GM19397 (cell line): ENCODE data around the gene TMEM87B.

Experiments used
- ATAC-seq: cut with Tn5 transposase; IDR thresholded peaks from one replicate; pipeline ENCODE4 v1.9.1; 2021; ENCODE audit warnings: mild to moderate bottlenecking, moderate library complexity; ENCODE audit not compliant: unreplicated experiment

TMEM87B gene

GRCh38 chr2:112149194-112149593, 94.1 kb downstream of the TMEM87B start:
- ATAC-seq: no peak

DNA sequence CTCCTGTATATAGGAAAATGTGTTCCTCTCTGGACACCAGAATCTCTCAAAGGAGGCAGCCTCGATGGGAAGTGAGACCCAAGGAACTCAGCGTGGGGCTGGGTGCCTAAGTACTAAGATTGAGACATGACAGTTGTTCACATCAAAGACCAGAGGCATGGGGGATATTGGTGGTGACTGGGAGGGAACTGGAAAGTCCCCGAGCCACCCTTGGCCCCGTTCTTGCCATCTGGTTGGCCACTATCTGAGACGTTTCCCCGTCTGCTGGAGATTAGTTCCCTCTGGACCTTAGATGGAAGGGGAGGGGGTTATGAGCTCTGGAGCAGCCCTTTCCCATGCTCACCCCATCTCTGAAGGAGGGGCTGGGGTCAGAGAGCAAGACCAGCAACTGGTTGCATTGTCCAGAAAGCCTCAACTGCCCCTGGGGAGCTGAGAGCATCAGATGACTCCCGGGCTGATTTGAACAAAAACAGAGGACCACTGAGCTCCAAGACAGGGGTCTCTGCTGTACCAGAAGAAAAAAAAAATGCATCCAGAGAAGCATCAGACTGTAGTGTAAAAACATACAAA, 94.9 kb downstream of the TMEM87B start:
- no peak for ATAC-seq

DNA sequence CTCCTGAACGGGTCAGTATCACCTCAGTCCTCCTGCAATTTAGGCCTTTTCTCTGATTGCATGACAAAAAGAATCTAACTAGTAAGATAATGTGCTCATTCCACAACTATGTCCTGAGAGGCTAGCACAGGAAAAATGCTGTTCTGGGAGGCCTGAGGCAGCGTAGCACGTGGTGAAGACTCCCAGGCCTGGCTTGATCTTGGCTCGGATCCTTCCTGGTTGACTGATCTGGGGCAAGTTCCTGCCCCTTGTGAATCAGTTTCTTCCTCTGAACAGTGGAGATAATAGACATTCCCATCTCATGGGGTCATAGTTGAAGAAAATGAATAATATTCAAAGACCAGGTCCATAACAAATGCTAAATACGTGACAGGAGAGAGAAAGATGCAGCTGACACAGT, 95.4 kb downstream of the TMEM87B start:
- no peak for ATAC-seq

DNA sequence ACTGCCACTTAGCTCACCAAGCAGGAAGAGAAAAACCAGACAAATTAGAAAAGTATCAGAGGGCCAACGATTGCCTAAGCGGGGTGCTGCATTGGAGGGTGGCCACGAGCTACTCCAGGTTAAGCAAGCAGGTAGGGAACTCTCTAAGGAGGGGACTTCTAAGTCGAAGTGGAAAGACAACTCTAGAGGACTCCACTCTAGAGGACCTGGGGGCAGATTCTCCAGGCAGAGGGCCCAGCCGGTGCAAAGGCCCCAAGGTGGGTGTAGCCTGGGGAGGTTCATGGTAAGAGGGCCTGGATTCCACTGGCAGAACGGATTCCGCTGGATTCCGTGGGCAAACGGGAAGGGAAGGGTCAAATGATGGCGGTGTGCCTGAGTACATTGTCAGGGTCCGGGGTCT, 95.8 kb downstream of the TMEM87B start:
- no peak for ATAC-seq

DNA sequence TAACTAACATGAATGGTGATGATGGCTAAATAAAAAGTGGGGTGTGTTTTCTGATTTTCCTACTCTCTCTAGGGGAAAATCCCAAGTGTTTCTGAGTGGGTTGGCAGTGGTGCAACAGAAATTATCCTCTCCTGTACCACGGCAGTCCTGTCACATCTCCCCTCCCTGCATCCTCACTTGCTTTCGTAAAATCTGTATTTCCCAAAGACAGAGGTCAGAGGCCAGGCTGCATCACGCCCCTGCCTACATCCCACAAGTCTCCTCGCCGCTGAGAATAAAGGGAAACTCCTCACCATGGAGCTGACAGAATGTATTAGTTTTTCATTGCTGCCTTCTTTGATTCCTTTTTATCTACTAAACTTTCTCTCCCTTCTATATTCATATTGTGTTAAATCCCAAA, 96.2 kb downstream of the TMEM87B start:
- ATAC-seq: no peak

- no peak for ATAC-seq
These were observed 96.8 kb downstream of the TMEM87B start for GRCh38 chr2:112151701-112152440.

DNA sequence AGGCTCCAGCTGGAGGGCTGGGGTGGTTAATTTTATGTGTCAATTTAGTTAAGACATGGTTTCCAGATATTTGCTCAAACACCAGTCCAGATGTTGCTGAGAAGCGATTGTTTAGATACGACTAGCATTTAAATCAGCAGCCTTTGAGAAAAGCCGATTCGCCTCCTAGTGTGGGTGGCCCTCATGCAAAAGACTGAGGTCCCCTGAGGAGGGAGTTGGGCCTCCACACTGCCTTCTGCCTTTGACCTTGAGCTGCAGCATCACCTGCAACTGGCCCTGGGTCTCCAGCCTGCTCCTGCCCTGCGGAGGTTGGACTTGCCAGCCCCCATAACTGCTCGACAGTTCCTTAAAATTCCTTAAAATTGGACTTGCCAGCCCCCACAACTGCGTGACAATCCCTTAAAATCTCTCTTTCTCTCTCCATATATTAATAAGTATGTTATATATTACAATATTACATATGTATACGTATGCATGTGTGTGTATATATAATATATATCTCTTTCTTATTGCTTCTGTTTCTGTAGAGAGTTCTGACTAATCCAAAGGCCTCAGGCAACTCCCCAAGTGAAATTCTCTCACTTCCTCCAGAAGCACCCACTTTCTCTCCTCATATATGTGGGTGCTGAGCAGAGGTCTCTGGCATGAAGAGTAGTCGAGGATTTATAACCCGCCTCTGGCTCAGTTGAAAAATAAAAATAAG, 97.6 kb downstream of the TMEM87B start:
- ATAC-seq: no peak

DNA sequence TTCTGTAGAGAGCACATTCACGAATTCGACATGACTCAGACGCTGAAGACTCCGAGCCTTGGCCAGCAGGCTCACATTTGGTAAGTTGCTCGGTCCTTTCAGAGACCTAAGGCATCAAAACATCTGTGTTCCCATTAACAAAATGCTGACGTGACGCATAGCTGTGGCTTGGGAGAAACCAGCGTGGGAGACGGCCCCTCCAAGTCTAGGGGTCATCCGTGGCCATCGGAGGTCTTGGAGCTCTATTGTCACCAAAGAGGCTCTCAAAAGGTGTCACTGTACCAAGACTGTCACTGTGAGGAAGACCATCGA, 98.1 kb downstream of the TMEM87B start:
- no peak for ATAC-seq

GRCh38 chr2:112153501-112153900, 98.4 kb downstream of the TMEM87B start:
- ATAC-seq: no peak

DNA sequence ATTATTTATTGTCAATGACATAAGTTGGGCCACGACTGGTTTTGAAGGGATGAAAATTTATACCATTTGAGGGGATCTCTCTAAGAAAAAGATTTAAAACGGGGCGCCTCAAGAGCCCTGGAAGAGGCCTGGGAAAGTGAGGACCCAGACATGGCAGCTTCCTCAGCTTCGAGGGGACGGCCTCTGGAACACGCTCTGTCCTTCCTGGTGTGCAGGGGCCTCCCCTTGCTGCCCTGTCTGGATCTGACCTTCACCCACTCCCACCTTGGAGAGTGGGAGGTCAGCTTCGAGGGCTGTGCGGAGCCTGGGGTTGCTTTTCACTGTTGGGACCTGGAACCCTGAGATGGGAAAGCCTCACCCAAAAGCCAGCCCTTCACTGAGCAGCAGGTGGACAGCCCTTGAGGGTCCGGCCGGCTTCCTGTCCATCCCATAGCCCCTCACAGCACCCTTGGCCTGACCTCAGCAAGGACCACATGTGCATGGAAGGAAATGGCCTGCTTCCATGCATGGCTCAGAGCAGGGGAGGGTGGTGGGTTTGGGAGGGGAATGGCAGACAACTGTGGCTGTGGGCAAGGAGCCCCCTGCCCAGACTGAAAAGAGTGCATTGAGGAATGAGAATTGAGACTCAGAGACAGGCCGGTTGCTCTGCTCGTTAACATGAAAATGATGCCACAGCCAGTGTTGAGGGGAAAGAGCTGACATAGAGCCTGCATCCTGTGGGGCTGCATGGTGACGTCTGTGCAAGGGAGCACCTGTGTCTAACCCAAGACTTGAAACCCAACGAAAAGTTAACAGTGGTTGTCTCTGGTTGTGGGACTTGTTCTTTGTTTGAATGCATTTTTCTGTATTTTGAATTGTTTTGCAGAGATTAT, 99.4 kb downstream of the TMEM87B start:
- ATAC-seq: no peak

DNA sequence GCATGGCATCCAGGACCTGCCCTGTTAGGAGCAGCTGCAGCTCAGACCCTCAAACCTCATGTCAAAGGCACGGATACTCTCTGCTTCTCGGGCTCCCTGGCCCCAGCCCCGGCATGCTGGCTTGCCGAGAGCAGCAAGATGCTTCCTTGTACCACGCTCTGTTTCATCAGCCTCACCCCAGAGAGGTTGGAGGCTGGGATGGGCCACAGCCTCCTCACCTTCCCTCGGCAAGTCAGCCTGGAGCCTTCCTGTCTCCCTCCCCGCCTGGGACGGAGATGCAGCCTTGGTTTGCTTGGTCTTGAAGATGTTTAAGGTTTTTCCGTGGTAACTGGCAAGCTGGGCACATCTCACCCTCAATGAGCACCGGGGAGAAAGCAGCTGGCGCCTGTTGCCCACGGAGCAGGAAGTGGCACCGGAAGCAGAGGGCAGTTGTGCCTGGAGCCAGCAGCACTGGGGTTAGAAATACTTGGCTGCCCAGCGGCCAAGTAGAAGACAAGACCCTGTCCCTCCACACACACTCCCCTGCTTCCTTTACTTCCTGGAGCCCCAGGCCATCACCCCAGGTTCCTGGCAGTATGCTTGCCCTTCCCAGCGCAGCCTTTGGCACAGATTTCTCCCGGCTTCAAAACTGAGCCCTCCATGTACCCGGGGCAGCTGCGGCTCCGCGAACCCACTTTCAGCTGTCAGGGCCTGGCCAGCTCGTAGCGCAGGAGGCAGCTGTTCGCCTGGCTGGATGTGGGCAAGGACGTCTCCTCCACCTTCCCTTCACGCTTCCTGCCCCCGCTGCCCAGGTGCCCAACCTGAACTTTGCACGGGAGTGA, 100.5 kb downstream of the TMEM87B start:
- ATAC-seq: no peak

- no peak for ATAC-seq
These were observed 101.3 kb downstream of the TMEM87B start for GRCh38 chr2:112156152-112156986.

GRCh38 chr2:112157472-112157871, 102.4 kb downstream of the TMEM87B start:
- no peak for ATAC-seq

- no peak for ATAC-seq
These were observed 104.4 kb downstream of the TMEM87B start for GRCh38 chr2:112159454-112159921.

GRCh38 chr2:112160283-112161250, 105.5 kb downstream of the TMEM87B start:
- no peak for ATAC-seq

- no peak for ATAC-seq
These were observed 106.5 kb downstream of the TMEM87B start for GRCh38 chr2:112161431-112162145.

DNA sequence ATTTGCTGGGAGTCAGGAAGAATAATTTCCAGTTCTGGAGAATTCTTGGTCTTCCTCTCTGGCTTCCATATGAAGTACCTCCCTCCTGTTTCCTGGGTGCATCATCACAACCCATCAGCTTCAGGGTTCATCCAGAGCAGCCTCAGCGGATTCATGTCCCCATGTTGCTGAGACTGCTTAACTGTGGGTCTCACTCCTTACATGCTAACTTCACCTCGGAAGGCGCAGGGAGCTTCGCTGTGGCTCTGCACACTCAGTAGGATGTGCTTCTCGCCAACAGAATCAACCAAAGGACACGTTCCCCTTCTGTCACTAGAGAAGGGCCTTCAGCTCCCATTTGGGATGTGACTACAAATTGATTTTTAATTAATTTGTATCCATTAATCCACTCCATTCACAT, 107.3 kb downstream of the TMEM87B start:
- ATAC-seq: no peak

- no peak for ATAC-seq
These were observed 107.9 kb downstream of the TMEM87B start for GRCh38 chr2:112162956-112163355.
